Mucosa of rectum (tissue), 2 donors: Measurements from ENCODE around the gene SPINK5.

ENCODE experiments used
- H3K27ac ChIP-seq, 2 donors: one replicate each; pipeline ENCODE4 v1.7.0; 2013; ENCODE audit warnings: inconsistent platforms in 2 of 2, low read depth in 2 of 2, low read length in 2 of 2
- H3K27me3 ChIP-seq, 2 donors: one replicate each; pipeline ENCODE4 v1.7.0; 2013; ENCODE audit warnings: low read length in 2 of 2; ENCODE audit not compliant: control insufficient read depth in 2 of 2, insufficient read depth in 2 of 2
- H3K36me3 ChIP-seq, 2 donors: one replicate each; pipeline ENCODE4 v1.7.0; 2013; ENCODE audit warnings: low read length in 2 of 2; ENCODE audit not compliant: control insufficient read depth in 2 of 2, insufficient read depth in 2 of 2
- H3K4me1 ChIP-seq, 2 donors: one replicate each; pipeline ENCODE4 v1.7.0; 2013; ENCODE audit warnings: low read length in 2 of 2, mild to moderate bottlenecking in 1 of 2; ENCODE audit not compliant: control insufficient read depth in 2 of 2, insufficient read depth in 2 of 2
- H3K4me3 ChIP-seq, 2 donors: one replicate each; pipeline ENCODE4 v1.7.0; 2013; ENCODE audit warnings: low read length in 2 of 2
- H3K9ac ChIP-seq, 2 donors: one replicate each; pipeline ENCODE4 v1.7.0; 2013; ENCODE audit warnings: low read length in 2 of 2, low read depth in 1 of 2, mild to moderate bottlenecking in 1 of 2
- H3K9me3 ChIP-seq, 2 donors: one replicate each; pipeline ENCODE4 v1.7.0; 2013; ENCODE audit warnings: low read length in 2 of 2; ENCODE audit not compliant: control insufficient read depth in 2 of 2
- donor health status: healthy.
- donor health status: Normal muscosa, but diverticular disease.

Gene SPINK5

DNA sequence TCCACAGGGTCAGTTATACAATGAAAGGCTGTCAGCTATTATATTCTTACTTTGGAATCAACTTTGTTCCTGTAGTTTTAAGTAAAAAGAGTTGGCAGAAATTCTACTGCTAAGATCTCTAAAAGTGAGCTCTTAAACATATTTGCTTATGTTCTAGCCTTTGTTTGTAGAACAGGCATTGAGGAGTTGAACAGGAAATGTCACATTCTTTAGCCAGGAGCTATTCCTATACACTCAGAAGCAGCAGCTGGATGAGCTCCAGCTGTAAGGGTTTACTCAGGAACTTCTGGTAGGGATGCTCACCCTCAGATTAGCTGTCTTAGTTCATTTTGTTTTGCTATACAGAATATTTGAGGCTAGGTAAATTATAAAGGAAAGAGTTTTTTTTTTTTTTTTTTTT lies 82.1 kb downstream of the SPINK5 start:
- no peaks in the 10 kb centered on the region for H3K36me3 ChIP-seq
- H3K4me3 ChIP-seq = no peak overlapping the region
- peaks cover 9 to 27% of the 10 kb centered on the region in 2 donors for H3K4me1 ChIP-seq
- H3K27me3 ChIP-seq = no peaks in the 10 kb centered on the region
- no peak overlapping the region for H3K9ac ChIP-seq
- no peaks in the 10 kb centered on the region for H3K9me3 ChIP-seq
- peak overlapping the region; percentile 45 to 68 for H3K27ac ChIP-seq

DNA sequence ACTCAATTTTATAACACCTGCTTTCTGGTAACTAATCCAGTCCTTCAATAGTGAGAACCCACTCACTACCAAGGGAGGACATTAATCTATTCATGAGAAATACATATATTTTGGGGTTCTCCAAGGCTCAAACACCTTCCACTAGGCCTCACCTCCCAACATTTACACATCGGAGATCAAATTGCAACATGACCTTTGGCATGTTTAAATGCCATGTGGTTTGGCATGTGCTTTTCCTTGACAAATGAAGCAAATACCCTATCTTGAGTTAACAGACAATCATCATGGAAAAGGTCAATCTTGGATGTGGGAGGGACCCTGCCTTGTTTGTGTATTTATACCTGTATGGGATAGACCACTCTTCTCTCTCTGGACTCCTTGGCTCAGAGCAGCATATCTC lies 82.7 kb downstream of the SPINK5 start:
- no peaks in the 10 kb centered on the region for H3K9me3 ChIP-seq
- peak overlapping the region; percentile 18 to 68 for H3K27ac ChIP-seq
- H3K4me1 ChIP-seq = peaks cover 9 to 27% of the 10 kb centered on the region in 2 donors
- H3K9ac ChIP-seq = no peak overlapping the region
- H3K4me3 ChIP-seq = no peak overlapping the region
- H3K36me3 ChIP-seq = no peaks in the 10 kb centered on the region
- no peaks in the 10 kb centered on the region for H3K27me3 ChIP-seq

DNA sequence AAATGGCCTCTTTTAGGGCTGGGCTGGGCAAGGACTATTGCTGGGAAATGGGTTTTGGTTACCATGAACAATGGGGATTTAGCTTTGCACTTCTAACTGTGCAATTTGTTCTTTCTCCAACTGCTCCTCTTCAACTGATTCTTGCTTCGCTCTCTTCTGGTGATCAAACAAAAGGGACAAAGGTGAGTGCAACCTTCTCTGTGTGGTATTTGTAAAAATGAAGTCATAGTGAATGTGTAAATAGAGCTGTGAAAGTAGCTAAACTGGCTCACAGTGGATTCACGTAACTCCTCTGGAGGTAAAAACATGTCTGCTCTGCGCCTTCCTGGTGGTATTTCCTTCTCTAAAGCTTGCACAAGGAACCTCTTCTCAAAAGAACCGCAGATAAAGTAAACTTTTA lies 83.6 kb downstream of the SPINK5 start:
- no peaks in the 10 kb centered on the region for H3K36me3 ChIP-seq
- peak overlapping the region; percentile 56 to 68 for H3K27ac ChIP-seq
- H3K9ac ChIP-seq = no peak overlapping the region
- peak overlapping the region in 1 of 2 donors; percentile 31 for H3K4me3 ChIP-seq
- H3K4me1 ChIP-seq = peaks cover 9 to 27% of the 10 kb centered on the region in 2 donors
- no peaks in the 10 kb centered on the region for H3K9me3 ChIP-seq
- no peaks in the 10 kb centered on the region for H3K27me3 ChIP-seq

DNA sequence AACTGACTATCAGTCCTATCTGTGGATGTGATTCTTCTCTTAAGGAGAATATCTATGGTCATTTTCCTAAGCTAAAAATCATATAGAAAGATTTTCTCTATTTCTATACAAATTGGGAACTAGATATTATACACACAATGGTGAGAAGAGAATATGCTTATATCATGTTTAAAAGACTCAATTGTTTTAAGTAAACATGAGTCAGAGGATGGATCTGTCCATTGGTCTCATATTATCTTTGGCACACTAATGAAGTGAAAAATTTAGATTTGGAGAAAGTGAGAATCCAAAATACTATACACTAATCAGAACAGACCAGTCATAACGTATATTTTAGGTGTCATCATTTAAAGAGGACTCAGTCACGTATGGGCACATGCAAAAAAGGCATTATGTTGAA lies 88.1 kb downstream of the SPINK5 start:
- H3K4me3 ChIP-seq = no peak overlapping the region
- H3K9me3 ChIP-seq = no peaks in the 10 kb centered on the region
- no peaks in the 10 kb centered on the region for H3K27me3 ChIP-seq
- H3K9ac ChIP-seq = no peak overlapping the region
- no peaks in the 10 kb centered on the region for H3K36me3 ChIP-seq
- peaks cover 3 to 9% of the 10 kb centered on the region in 2 donors for H3K4me1 ChIP-seq
- no peak overlapping the region for H3K27ac ChIP-seq

DNA sequence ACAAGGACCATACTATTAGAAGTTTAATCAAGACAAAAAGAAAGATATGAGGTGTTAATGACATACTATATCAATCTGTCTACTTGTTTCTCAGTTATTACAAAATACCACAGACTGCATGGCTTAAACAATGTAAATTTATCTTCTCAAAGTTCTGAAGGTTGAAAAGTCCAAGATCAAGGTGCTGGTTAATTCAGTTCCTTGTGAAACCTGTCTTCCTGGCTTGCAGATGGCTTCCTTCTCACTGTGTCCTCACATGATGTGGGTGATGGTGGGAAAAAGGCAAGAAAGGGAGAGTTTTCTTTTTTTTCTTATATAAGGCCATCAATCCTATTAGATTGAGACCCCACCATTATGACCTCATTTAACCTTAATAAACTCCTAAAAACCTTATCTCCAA lies 89.0 kb downstream of the SPINK5 start:
- peaks cover 0 to 3% of the 10 kb centered on the region in 2 donors for H3K4me1 ChIP-seq
- no peak overlapping the region for H3K4me3 ChIP-seq
- no peaks in the 10 kb centered on the region for H3K9me3 ChIP-seq
- no peak overlapping the region for H3K9ac ChIP-seq
- no peaks in the 10 kb centered on the region for H3K36me3 ChIP-seq
- no peaks in the 10 kb centered on the region for H3K27me3 ChIP-seq
- no peak overlapping the region for H3K27ac ChIP-seq

DNA sequence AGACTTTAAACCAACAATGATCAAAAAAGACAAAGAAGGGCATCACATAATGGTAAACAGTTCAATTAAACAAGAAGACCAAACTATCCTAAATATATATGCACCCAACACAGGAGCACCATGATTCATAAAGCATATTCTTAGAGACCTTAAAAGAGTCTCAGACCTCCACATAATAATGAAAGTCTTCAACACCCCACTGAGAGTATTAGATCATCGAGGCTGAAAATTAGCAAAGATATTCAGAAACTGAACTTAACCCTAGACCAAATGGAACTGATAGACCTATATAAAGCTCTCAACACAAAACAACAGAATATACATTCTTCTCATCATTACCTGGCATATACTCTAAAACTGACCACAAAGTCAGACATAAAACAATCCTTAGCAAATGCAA lies 92.8 kb downstream of the SPINK5 start:
- H3K9ac ChIP-seq = no peak overlapping the region
- H3K27me3 ChIP-seq = no peaks in the 10 kb centered on the region
- no peaks in the 10 kb centered on the region for H3K36me3 ChIP-seq
- no peak overlapping the region for H3K27ac ChIP-seq
- H3K4me1 ChIP-seq = no peaks in the 10 kb centered on the region
- H3K4me3 ChIP-seq = no peak overlapping the region
- no peaks in the 10 kb centered on the region for H3K9me3 ChIP-seq

DNA sequence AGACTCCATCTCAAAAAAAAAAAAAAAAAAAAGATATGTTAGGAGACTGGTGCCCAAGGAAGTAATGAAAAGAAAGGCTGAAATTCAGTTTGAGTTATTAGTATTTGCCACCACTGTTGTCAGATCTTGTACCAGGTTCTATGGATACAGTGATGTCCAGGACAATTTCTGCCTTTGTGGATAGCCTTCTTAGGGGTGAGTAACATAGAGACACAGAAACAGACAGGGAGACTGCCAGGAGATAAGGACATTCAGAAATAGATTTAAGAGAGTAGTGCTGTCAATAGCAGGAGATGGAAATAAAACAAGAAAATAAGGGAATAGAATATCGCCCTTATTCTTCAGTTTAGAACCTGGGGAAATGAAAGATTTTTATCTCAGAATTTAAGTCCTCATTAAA lies 98.3 kb downstream of the SPINK5 start:
- Histone ChIP-seq H3K36me3 (no peaks in the 10 kb centered on the region), H3K9me3 (no peaks in the 10 kb centered on the region)

DNA sequence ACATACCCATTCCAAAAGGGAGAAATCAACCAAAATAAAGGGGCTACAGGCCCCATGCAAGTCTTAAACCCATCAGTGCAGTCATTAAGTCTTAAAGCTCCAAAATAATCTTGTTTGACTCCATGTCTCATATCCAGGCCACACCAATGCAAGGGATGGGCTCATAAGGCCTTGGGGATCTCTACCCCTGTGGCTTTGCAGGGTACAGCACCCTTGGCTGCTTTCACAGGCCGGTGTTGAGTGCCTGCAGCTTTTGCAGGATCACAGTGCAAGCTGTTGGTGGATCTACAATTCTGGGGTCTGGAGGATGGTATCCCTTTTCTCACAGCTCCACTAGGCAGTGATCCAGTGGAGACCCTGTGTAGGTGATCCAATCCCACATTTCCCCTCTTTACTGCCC lies 99.6 kb downstream of the SPINK5 start:
- no peak overlapping the region for H3K4me3 ChIP-seq
- H3K4me1 ChIP-seq = no peaks in the 10 kb centered on the region
- no peaks in the 10 kb centered on the region for H3K27me3 ChIP-seq
- no peaks in the 10 kb centered on the region for H3K9me3 ChIP-seq
- H3K27ac ChIP-seq = no peak overlapping the region
- no peaks in the 10 kb centered on the region for H3K36me3 ChIP-seq
- no peak overlapping the region for H3K9ac ChIP-seq

More for the DNA sequence above, 98.3 kb downstream of the SPINK5 start:
- Histone ChIP-seq H3K9ac (no peak overlapping the region), H3K4me1 (no peaks in the 10 kb centered on the region), H3K27me3 (no peaks in the 10 kb centered on the region), H3K4me3 (no peak overlapping the region), H3K27ac (no peak overlapping the region)

DNA sequence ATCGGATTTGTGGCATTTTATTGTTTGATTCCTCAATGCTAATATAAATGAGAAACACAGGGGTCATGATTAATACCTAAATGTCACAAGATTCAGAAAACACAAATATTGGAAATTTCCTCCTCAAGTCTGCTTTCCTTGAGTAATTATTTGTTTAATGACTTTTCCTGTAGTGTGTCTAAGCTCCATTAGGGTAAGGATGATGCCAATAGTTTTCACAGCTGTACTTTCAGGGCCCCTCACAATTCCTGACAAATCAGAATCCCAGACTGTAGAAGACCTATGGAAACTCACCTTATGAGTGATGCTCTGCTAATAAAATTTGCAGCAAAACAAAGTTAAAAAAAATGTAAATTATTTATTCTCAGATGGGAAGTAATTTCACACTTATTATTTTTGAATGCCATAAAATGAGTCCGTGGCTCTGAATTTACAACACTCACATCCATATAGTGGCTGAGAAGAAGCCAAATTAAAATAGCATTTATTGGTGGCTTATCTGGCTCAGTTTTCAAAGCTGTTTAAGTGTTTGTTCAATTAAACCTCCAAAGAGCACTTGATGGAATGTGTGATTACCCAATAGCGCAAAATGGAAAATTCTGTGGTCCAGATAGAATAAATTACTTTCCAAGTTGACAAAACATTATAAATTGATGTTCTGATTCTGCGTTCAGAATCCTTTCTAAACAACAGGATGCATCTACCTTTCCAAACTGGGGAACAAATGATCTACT lies 102.9 kb downstream of the SPINK5 start:
- Histone ChIP-seq H3K4me1 (no peaks in the 10 kb centered on the region), H3K4me3 (no peak overlapping the region), H3K27ac (no peak overlapping the region), H3K36me3 (no peaks in the 10 kb centered on the region), H3K27me3 (no peaks in the 10 kb centered on the region), H3K9me3 (no peaks in the 10 kb centered on the region), H3K9ac (no peak overlapping the region)

DNA sequence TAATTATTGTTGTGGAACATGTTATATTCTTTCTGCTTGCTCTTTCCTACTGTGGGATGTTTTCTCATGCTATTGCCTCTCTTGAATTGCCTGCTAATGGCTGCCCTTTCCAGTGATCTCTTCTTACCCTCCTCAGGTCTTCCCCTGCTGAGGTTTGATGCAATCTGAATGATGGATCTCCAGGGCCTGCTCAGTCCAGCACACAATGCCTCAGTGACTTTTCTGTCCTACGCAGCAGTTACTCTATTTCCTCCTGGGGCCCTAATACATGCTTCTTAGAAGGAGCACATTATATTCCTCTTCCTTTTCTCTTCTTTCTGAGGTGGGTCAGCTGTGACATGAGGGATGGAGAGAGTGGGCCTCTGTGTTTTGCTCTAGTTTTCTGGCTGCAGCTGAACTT lies 104.5 kb downstream of the SPINK5 start, which contains the start of gene SPINK14:
Gene SPINK14 (plus strand): TSS at position 301 of the 400 bp plus-strand sequence. CDS start 1,187 bp downstream, outside the sequence.
- Histone ChIP-seq H3K9ac (no peak within 1 kb of the TSS), H3K36me3 (no peaks in the 10 kb centered on the region), H3K4me3 (no peak within 1 kb of the TSS), H3K9me3 (no peaks in the 10 kb centered on the region), H3K27me3 (no peaks in the 10 kb centered on the region), H3K27ac (no peak within 1 kb of the TSS), H3K4me1 (no peaks in the 10 kb centered on the region)
